ENCODE measurements around the gene LTBP1. TPM values are rescaled to one million over a fixed set of nuclear protein-coding genes. Genes with fewer than 3 reads are reported as not detected.

LTBP1 gene
- total and polyA plus RNA-seq, 2 experiments from 2014 or later = 15.7 to 49.8 TPM

GRCh38 chr2:33430077-33430476, 483.3 kb downstream of the LTBP1 start (continued):
- TF ChIP-seq ZNF462 (CRISPR knock-in tag; IDR thresholded peaks at IDR 0.05) (no peak), ZNF331 (CRISPR knock-in tag; IDR thresholded peaks at IDR 0.05; ENCODE audit: low read depth) (no peak), REST (IDR thresholded peaks at IDR 0.05; ENCODE audit: unreplicated experiment) (no peak), CREB1 (CRISPR knock-in tag; IDR thresholded peaks at IDR 0.05; ENCODE audit: low read depth) (no peak), EZH2phosphoT487 (IDR thresholded peaks at IDR 0.05; ENCODE audit: unreplicated experiment) (no peak)

- no peaks in the 10 kb centered on the region for H3K27me3 Mint-ChIP-seq (ENCODE audit: insufficient read depth, low read depth, poor library complexity)
- Histone ChIP-seq H3K79me2 (replicated peaks; ENCODE audit: insufficient read depth) (no peaks in the 10 kb centered on the region), H3K9me2 (ENCODE audit: insufficient read depth) (0 out of 2 replicates have a peak, but pooled peaks cover 3% of the 10 kb centered on the region), H3K4me3 (no peak overlapping the region), H2AFZ (no peak overlapping the region), H3K4me2 (no peak overlapping the region), H3F3A (replicated peaks; ENCODE audit: low read depth) (no peaks in the 10 kb centered on the region), H4K20me1 (replicated peaks; ENCODE audit: insufficient read depth) (no peaks in the 10 kb centered on the region), H3K36me3 (ENCODE audit: insufficient read depth) (no peaks in the 10 kb centered on the region), H3K27me3 (ENCODE audit: insufficient read depth) (no peaks in the 10 kb centered on the region), H3K27ac (ENCODE audit: low read depth) (no peak overlapping the region), H3K4me1 (ENCODE audit: insufficient read depth) (no peaks in the 10 kb centered on the region)
- no peak overlapping the region for H3K4me3 Mint-ChIP-seq
- no peak for DNase-seq (ENCODE audit: low spot score)
- ATAC-seq = no peak
- no peaks in the 10 kb centered on the region for H3K4me1 Mint-ChIP-seq
- H3K27ac Mint-ChIP-seq = no peak overlapping the region
- no peaks in the 10 kb centered on the region for H3K9me3 Mint-ChIP-seq
- no peaks in the 10 kb centered on the region for H3K36me3 Mint-ChIP-seq (ENCODE audit: low read depth)
- TF ChIP-seq ZNF462 (CRISPR knock-in tag; IDR thresholded peaks at IDR 0.05) (no peak), ZNF114 (CRISPR knock-in tag; IDR thresholded peaks at IDR 0.05) (no peak), EZH2phosphoT487 (IDR thresholded peaks at IDR 0.05; ENCODE audit: unreplicated experiment) (no peak)
Measured at GRCh38 chr2:33430856-33431255, 484.1 kb downstream of the LTBP1 start.

Measured in GM23338 (cell line).